ENCODE results near the gene PPP4R3A. TPM values are rescaled to one million over a fixed set of nuclear protein-coding genes. Genes with fewer than 3 reads are reported as not detected.

PPP4R3A gene
- total and polyA plus RNA-seq, 2 of the 4 experiments (the other 2 are of a cell fraction) = 28.2 to 28.9 TPM

DNA sequence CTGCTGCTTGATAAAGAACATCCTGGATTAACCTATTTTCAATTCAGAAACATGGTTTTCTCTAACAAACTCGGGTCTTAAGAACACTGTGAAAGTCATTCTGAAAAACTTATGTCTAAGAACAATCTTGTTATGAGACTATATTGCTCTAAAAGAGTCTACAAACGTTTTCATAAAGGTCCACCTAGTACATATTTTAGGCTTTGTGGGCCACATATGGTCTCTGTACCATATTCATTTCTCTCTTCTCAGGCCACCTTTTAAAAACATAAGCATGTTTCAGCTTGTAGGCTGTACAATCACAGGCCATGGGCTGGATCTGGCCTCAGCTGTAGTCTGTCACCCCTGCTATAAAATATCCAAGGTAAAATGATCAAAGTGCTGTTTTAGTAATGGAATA lies 39.9 kb downstream of the PPP4R3A start:
- no peak overlapping the region for H3K23ac ChIP-seq (ENCODE audit: low read depth, low read length)
- H2BK15ac ChIP-seq (ENCODE audit: low read depth, low read length) = no peak overlapping the region
- no peak overlapping the region for H2BK120ac ChIP-seq (ENCODE audit: low read depth, low read length)
- H3K27ac ChIP-seq (ENCODE audit: insufficient read depth, low read length) = no peak overlapping the region
- peaks cover 35% of the 10 kb centered on the region for H3K36me3 ChIP-seq (ENCODE audit: control insufficient read depth, insufficient read depth, low read length)
- H3K9ac ChIP-seq (ENCODE audit: low read depth, low read length) = no peak overlapping the region
- no peak overlapping the region for H4K5ac ChIP-seq (ENCODE audit: low read depth, low read length)
- H3K4ac ChIP-seq (ENCODE audit: low read depth, low read length) = no peak overlapping the region
- H2AK5ac ChIP-seq (ENCODE audit: low read depth, low read length) = no peak overlapping the region
- no peak overlapping the region for H2AK9ac ChIP-seq (replicated peaks; ENCODE audit: low read depth, low read length, poor library complexity)
- H3K79me1 ChIP-seq (ENCODE audit: low read depth in 1 of 2, low read length in 2 of 2) = peaks cover 20 to 22% of the 10 kb centered on the region in 2 experiments
- intact Hi-C loops (cut with micrococcal nuclease) (loop anchor here (10.0 kb wide), 1 partner anchor 1355 kb away; no protein-coding TSS in a partner anchor), dilution Hi-C loops (cut with HindIII; ENCODE audit: low sequenced_read_pairs, unreplicated experiment) (no loop called here), in situ Hi-C loops (cut with MboI; ENCODE audit: low sequenced_read_pairs) (no loop called here)
- no peak overlapping the region for H4K8ac ChIP-seq (ENCODE audit: low read depth in 2 of 2, low read length in 2 of 2)
- H4K20me1 ChIP-seq (ENCODE audit: insufficient read depth, low read length) = no peaks in the 10 kb centered on the region; the same call in 1 of the 2 replicates
- BruUV-seq (replicated peaks) = no TSS peak
- H3K4me2 ChIP-seq (ENCODE audit: low read depth, low read length) = no peak overlapping the region
- ATAC-seq (ENCODE audit: low read depth) = no peak
- CTCF ChIA-PET = no interaction called here
- 100% methylated on average over 1 of the region's 2 CpGs; no CpG with 5 or more reads in 1 of the 2 experiments for WGBS, 2 experiments (ENCODE audit: extremely low coverage in 2 of 2, insufficient read length in 1 of 2)
- TF ChIP-seq CHD1 (IDR thresholded peaks at IDR 0.05; ENCODE audit: low read depth, low read length) (no peak), MAFK (IDR thresholded peaks at IDR 0.05; ENCODE audit: low read depth, low read length) (no peak), NFE2L2 (IDR thresholded peaks at IDR 0.05; ENCODE audit: low read depth, low read length) (no peak), CEBPB (IDR thresholded peaks at IDR 0.05; ENCODE audit: low read depth, low read length) (no peak), POLR2A (IDR thresholded peaks at IDR 0.05; ENCODE audit: low read depth, low read length) (no peak), MXI1 (IDR thresholded peaks at IDR 0.05; ENCODE audit: borderline replicate concordance, low read depth, low read length) (no peak), SMC3 (IDR thresholded peaks at IDR 0.05; ENCODE audit: low read depth, low read length) (no peak), BHLHE40 (IDR thresholded peaks at IDR 0.05; ENCODE audit: low read depth, low read length) (no peak), RFX5 (IDR thresholded peaks at IDR 0.05; ENCODE audit: low read depth, low read length) (no peak), RAD21 (IDR thresholded peaks at IDR 0.05; ENCODE audit: low read length) (no peak), FOS (IDR thresholded peaks at IDR 0.05; ENCODE audit: low read depth, low read length) (no peak), RCOR1 (IDR thresholded peaks at IDR 0.05; ENCODE audit: insufficient replicate concordance, low read length) (no peak)
- TF ChIP-seq, protein P1, sequence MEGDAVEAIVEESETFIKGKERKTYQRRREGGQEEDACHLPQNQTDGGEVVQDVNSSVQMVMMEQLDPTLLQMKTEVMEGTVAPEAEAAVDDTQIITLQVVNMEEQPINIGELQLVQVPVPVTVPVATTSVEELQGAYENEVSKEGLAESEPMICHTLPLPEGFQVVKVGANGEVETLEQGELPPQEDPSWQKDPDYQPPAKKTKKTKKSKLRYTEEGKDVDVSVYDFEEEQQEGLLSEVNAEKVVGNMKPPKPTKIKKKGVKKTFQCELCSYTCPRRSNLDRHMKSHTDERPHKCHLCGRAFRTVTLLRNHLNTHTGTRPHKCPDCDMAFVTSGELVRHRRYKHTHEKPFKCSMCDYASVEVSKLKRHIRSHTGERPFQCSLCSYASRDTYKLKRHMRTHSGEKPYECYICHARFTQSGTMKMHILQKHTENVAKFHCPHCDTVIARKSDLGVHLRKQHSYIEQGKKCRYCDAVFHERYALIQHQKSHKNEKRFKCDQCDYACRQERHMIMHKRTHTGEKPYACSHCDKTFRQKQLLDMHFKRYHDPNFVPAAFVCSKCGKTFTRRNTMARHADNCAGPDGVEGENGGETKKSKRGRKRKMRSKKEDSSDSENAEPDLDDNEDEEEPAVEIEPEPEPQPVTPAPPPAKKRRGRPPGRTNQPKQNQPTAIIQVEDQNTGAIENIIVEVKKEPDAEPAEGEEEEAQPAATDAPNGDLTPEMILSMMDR (conservative IDR thresholded peaks at IDR 0.05; ENCODE audit: low read depth, low read length) = no peak
- TF ChIP-seq, protein P2, sequence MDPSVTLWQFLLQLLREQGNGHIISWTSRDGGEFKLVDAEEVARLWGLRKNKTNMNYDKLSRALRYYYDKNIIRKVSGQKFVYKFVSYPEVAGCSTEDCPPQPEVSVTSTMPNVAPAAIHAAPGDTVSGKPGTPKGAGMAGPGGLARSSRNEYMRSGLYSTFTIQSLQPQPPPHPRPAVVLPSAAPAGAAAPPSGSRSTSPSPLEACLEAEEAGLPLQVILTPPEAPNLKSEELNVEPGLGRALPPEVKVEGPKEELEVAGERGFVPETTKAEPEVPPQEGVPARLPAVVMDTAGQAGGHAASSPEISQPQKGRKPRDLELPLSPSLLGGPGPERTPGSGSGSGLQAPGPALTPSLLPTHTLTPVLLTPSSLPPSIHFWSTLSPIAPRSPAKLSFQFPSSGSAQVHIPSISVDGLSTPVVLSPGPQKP (IDR thresholded peaks at IDR 0.05; ENCODE audit: borderline replicate concordance, low read depth, low read length) = no peak
- TF ChIP-seq, protein P3, sequence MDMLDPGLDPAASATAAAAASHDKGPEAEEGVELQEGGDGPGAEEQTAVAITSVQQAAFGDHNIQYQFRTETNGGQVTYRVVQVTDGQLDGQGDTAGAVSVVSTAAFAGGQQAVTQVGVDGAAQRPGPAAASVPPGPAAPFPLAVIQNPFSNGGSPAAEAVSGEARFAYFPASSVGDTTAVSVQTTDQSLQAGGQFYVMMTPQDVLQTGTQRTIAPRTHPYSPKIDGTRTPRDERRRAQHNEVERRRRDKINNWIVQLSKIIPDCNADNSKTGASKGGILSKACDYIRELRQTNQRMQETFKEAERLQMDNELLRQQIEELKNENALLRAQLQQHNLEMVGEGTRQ (IDR thresholded peaks at IDR 0.05; ENCODE audit: low read depth, low read length) = no peak
- no peaks in the 10 kb centered on the region for H3K9me3 ChIP-seq (ENCODE audit: control insufficient read depth, insufficient read depth, low read length)
- no peak overlapping the region for H2BK20ac ChIP-seq (ENCODE audit: low read depth, low read length)
- no peak overlapping the region for H3K18ac ChIP-seq (ENCODE audit: low read depth, low read length)
- H3K4me3 ChIP-seq (ENCODE audit: insufficient read depth, low read depth, low read length) = no peak overlapping the region
- H3K4me1 ChIP-seq (ENCODE audit: control insufficient read depth, insufficient read depth, low read length) = no peaks in the 10 kb centered on the region
- H3K56ac ChIP-seq (ENCODE audit: extremely low read depth, insufficient read depth, low read length) = no peak overlapping the region
- no peak overlapping the region for H2BK5ac ChIP-seq (ENCODE audit: low read depth, low read length, poor library complexity, severe bottlenecking)
- POLR2A ChIA-PET (ENCODE audit: unreplicated experiment) = no interaction called here
- no peak overlapping the region for H2AFZ ChIP-seq (replicated peaks; ENCODE audit: low read length, poor library complexity)
- H3K9me1 ChIP-seq (ENCODE audit: insufficient read depth, low read length) = no peaks in the 10 kb centered on the region
- H3K27me3 ChIP-seq (ENCODE audit: control insufficient read depth, insufficient read depth, low read length) = no peaks in the 10 kb centered on the region
- no peak overlapping the region for H3K14ac ChIP-seq (replicated peaks; ENCODE audit: low read depth, low read length)
- H4K91ac ChIP-seq (ENCODE audit: insufficient read depth, low read depth, low read length) = no peak overlapping the region
- DNase-seq = no peak

Measured in IMR-90 (cell line).